ENCODE data around the gene PTPRS.

- TF ChIP-seq TBX3 (IDR thresholded peaks at IDR 0.05; ENCODE audit: borderline replicate concordance) (no peak), ZBTB7B (CRISPR knock-in tag; IDR thresholded peaks at IDR 0.05) (no peak), AGO1 (IDR thresholded peaks at IDR 0.05; ENCODE audit: low read depth, low read length, poor library complexity, severe bottlenecking) (no peak), XBP1 (CRISPR knock-in tag; IDR thresholded peaks at IDR 0.05) (no peak), CTCF (CRISPR knock-in tag; IDR thresholded peaks at IDR 0.05) (no peak), ZNF547 (CRISPR knock-in tag; IDR thresholded peaks at IDR 0.05) (no peak), MYC (CRISPR knock-in tag; IDR thresholded peaks at IDR 0.05; ENCODE audit: borderline replicate concordance) (no peak), ZBTB43 (CRISPR knock-in tag; conservative IDR thresholded peaks at IDR 0.05) (no peak), TCF7 (IDR thresholded peaks at IDR 0.05; ENCODE audit: low read depth) (no peak), EP300 (IDR thresholded peaks at IDR 0.05; ENCODE audit: low read depth in 2 of 2, low read length in 2 of 2) (no peak), EP300 (CRISPR knock-in tag; IDR thresholded peaks at IDR 0.05; ENCODE audit: borderline replicate concordance) (no peak), SATB2 (CRISPR knock-in tag; IDR thresholded peaks at IDR 0.05) (no peak), MAX (IDR thresholded peaks at IDR 0.05) (no peak)
These were observed 14.1 kb downstream of the PTPRS start for GRCh38 chr19:5326545-5326944.

Measured in HepG2 (cell line).